GM12873 (cell line): ENCODE results near the gene GPR27.

Experiments
- CTCF ChIP-seq: IDR thresholded peaks from 2 replicates; pipeline ENCODE4 v1.5.1; 2012; ENCODE audit warnings: low read depth, mild to moderate bottlenecking, moderate library complexity, low read length, control low read depth; ENCODE audit not compliant: insufficient read depth; ENCODE audit errors: missing control alignments

GPR27 gene

GRCh38 chr3:71787851-71788405 is 34.3 kb downstream of the GPR27 start:
- no peak for TF ChIP-seq CTCF

GRCh38 chr3:71789922-71790321 is 36.3 kb downstream of the GPR27 start:
- TF ChIP-seq CTCF: no peak

GRCh38 chr3:71791634-71792033 is 38.0 kb downstream of the GPR27 start:
- no peak for TF ChIP-seq CTCF

GRCh38 chr3:71796290-71796689 is 42.6 kb downstream of the GPR27 start:
- no peak for TF ChIP-seq CTCF

- no peak for TF ChIP-seq CTCF
Observed at GRCh38 chr3:71797455-71797854, 43.8 kb downstream of the GPR27 start.

- no peak for TF ChIP-seq CTCF
Observed at GRCh38 chr3:71800023-71800422, 46.4 kb downstream of the GPR27 start.

- TF ChIP-seq CTCF: no peak
Observed at GRCh38 chr3:71801986-71802385, 48.3 kb downstream of the GPR27 start.
